ENCODE results near the gene CRIM1. TPM values are rescaled to one million over a fixed set of nuclear protein-coding genes. Genes with fewer than 3 reads are reported as not detected.

CRIM1 gene
- total and polyA plus RNA-seq, 4 donors, result 2.2 to 22.1 (median 9.6) TPM

DNA sequence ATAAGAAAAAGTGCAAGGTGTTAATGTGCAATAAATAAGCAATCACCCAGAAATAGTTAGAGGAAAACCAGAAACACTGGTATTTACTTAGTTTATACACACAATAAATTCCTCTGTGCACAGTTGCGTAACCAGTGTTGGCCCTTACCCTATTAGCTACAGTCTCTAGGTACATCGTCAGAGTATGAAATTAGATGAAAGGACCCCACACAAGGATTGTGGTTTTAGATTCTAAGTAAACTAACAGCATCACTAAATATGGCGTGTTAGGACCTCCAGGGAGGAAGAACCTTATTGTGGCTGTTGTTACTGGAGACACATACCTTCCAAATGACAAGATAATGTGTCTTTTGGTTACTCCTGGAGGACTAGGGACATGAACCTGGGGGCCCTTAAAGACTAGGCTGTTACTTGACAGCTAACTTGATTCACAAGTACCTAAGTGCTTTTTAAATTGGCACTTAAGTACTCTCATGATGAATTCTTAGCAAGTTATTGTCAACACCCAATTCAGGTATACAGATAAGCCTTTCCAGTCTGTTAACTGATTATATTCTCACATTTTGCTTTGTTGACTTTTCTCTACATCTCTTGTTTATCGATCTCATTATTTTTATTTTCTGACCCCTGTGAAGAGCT, 127.1 kb downstream of the CRIM1 start (continued):
- no peak for TF ChIP-seq ZBTB33 (IDR thresholded peaks at IDR 0.05)
- no peak for TF ChIP-seq HNF4A (conservative IDR thresholded peaks at IDR 0.05)

DNA sequence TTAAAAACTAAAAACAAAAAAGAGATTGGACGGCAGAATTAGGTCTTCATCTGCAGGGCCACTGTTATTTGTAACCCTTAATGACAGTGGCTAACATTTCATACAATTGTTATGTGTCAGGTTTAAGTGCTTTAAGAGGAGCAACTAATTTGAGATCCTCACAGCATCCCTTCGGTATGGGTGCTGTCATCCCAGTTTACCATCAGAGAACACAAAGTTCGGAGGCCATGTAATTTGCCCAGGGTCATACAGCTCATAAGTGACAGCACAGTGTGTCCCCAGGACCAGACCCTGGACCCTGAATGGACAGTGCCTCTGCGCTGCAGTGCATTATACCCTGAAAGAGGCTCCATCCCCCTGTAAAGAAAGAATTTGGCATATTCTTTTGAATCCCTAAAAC, 127.7 kb downstream of the CRIM1 start:
- Histone ChIP-seq H3K27ac (ENCODE audit: low read depth in 1 of 2, low read length in 2 of 2) (no peak overlapping the region), H3K4me1 (ENCODE audit: control insufficient read depth in 4 of 4, insufficient read depth in 4 of 4, low read length in 3 of 4) (no peaks in the 10 kb centered on the region), H3K27me3 (ENCODE audit: control insufficient read depth in 4 of 4, insufficient read depth in 4 of 4, low read length in 3 of 4) (no peaks in the 10 kb centered on the region), H3K9ac (ENCODE audit: low read depth in 1 of 2, low read length in 2 of 2) (no peak overlapping the region), H3K9me3 (ENCODE audit: control insufficient read depth in 4 of 4, low read length in 3 of 4) (peaks cover 0 to 2% (median 0%) of the 10 kb centered on the region in 4 donors), H3K36me3 (ENCODE audit: control insufficient read depth in 4 of 4, insufficient read depth in 3 of 4, low read depth in 1 of 4, low read length in 3 of 4) (peaks cover 0 to 5% (median 0%) of the 10 kb centered on the region in 4 donors), H3K4me3 (ENCODE audit: low read depth in 1 of 3, low read length in 3 of 3) (no peak overlapping the region)
- 95% methylated on average over 4 of the region's 4 CpGs for WGBS
- TF ChIP-seq HNF4A (conservative IDR thresholded peaks at IDR 0.05) (no peak), NR2F2 (IDR thresholded peaks at IDR 0.05) (no peak), ZBTB33 (IDR thresholded peaks at IDR 0.05) (no peak), JUND (IDR thresholded peaks at IDR 0.05) (no peak), TAF1 (conservative IDR thresholded peaks at IDR 0.05) (no peak), RXRA (IDR thresholded peaks at IDR 0.05) (no peak), FOXA2 (IDR thresholded peaks at IDR 0.05) (no peak)
- DNase-seq (ENCODE audit: low spot score), result no peak

DNA sequence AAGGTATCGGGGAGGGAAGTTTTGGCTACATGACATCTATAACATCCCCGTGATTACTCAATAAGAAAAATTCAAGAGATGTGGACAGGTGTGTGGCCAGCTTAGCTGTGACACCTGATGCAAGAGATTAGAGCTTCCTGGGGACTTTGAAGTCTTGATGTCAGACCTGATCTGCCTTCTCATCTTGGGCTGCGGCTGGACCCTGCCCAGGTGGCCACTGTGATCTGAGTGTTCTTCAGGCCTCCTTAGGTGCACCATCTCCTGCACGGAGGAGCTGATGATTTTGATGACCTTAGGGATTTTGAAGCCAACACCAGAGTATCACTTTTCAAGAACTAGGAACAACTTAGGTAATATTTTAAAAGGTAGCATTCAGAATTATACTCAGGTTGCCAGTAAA, 128.9 kb downstream of the CRIM1 start:
- Histone ChIP-seq H3K9me3 (ENCODE audit: control insufficient read depth in 4 of 4, low read length in 3 of 4) (peaks cover 0 to 2% (median 0%) of the 10 kb centered on the region in 4 donors), H3K9ac (ENCODE audit: low read depth in 1 of 2, low read length in 2 of 2) (no peak overlapping the region), H3K27ac (ENCODE audit: low read depth in 1 of 2, low read length in 2 of 2) (no peak overlapping the region), H3K27me3 (ENCODE audit: control insufficient read depth in 4 of 4, insufficient read depth in 4 of 4, low read length in 3 of 4) (no peaks in the 10 kb centered on the region), H3K36me3 (ENCODE audit: control insufficient read depth in 4 of 4, insufficient read depth in 3 of 4, low read depth in 1 of 4, low read length in 3 of 4) (peaks cover 0 to 5% (median 0%) of the 10 kb centered on the region in 4 donors), H3K4me3 (ENCODE audit: low read depth in 1 of 3, low read length in 3 of 3) (no peak overlapping the region), H3K4me1 (ENCODE audit: control insufficient read depth in 4 of 4, insufficient read depth in 4 of 4, low read length in 3 of 4) (no peaks in the 10 kb centered on the region)
- 91% methylated on average over 4 of the region's 4 CpGs for WGBS
- no peak for DNase-seq (ENCODE audit: low spot score)
- no peak for TF ChIP-seq HNF4A (conservative IDR thresholded peaks at IDR 0.05)
- no peak for TF ChIP-seq FOXA2 (IDR thresholded peaks at IDR 0.05)
- TF ChIP-seq EGR1 (IDR thresholded peaks at IDR 0.05; ENCODE audit: low read depth in 2 of 2), result no peak

DNA sequence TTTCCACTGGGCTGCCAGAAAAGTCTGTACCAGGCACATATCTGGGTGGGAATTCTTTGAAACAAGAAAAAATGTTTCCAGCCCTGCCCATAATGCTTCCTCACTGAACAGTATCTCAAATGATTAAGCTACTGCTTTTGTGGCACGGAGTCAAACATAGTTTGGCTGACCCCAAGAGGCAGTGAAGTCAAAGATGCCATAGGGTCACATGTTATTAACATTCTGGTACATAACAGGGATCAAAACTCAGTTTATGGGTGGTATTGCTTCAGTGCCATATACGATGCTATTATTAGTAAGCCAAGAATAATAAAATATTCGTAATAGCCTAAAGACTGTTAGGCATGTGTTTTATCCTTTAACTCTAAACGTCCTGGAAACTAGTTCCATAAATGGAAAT, 129.9 kb downstream of the CRIM1 start:
- no peaks in the 10 kb centered on the region for H3K27me3 ChIP-seq (ENCODE audit: control insufficient read depth in 4 of 4, insufficient read depth in 4 of 4, low read length in 3 of 4)
- no peak overlapping the region for H3K27ac ChIP-seq (ENCODE audit: low read depth in 1 of 2, low read length in 2 of 2)
- no peak overlapping the region for H3K9ac ChIP-seq (ENCODE audit: low read depth in 1 of 2, low read length in 2 of 2)
- no peaks in the 10 kb centered on the region for H3K36me3 ChIP-seq (ENCODE audit: control insufficient read depth in 4 of 4, insufficient read depth in 3 of 4, low read depth in 1 of 4, low read length in 3 of 4)
- TF ChIP-seq, protein P1, sequence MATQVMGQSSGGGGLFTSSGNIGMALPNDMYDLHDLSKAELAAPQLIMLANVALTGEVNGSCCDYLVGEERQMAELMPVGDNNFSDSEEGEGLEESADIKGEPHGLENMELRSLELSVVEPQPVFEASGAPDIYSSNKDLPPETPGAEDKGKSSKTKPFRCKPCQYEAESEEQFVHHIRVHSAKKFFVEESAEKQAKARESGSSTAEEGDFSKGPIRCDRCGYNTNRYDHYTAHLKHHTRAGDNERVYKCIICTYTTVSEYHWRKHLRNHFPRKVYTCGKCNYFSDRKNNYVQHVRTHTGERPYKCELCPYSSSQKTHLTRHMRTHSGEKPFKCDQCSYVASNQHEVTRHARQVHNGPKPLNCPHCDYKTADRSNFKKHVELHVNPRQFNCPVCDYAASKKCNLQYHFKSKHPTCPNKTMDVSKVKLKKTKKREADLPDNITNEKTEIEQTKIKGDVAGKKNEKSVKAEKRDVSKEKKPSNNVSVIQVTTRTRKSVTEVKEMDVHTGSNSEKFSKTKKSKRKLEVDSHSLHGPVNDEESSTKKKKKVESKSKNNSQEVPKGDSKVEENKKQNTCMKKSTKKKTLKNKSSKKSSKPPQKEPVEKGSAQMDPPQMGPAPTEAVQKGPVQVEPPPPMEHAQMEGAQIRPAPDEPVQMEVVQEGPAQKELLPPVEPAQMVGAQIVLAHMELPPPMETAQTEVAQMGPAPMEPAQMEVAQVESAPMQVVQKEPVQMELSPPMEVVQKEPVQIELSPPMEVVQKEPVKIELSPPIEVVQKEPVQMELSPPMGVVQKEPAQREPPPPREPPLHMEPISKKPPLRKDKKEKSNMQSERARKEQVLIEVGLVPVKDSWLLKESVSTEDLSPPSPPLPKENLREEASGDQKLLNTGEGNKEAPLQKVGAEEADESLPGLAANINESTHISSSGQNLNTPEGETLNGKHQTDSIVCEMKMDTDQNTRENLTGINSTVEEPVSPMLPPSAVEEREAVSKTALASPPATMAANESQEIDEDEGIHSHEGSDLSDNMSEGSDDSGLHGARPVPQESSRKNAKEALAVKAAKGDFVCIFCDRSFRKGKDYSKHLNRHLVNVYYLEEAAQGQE (IDR thresholded peaks at IDR 0.05), result no peak
- TF ChIP-seq SP1 (IDR thresholded peaks at IDR 0.05) (peak; percentile 38), EGR1 (IDR thresholded peaks at IDR 0.05; ENCODE audit: low read depth in 2 of 2) (no peak), NR2F2 (IDR thresholded peaks at IDR 0.05) (peak; percentile 100), TAF1 (conservative IDR thresholded peaks at IDR 0.05) (no peak), FOXA2 (IDR thresholded peaks at IDR 0.05) (no peak), RAD21 (IDR thresholded peaks at IDR 0.05) (peak in 1 of 2 donors; percentile 48), RXRA (IDR thresholded peaks at IDR 0.05) (peak; percentile 55 to 65)
- TF ChIP-seq, protein P2, sequence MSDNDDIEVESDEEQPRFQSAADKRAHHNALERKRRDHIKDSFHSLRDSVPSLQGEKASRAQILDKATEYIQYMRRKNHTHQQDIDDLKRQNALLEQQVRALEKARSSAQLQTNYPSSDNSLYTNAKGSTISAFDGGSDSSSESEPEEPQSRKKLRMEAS (IDR thresholded peaks at IDR 0.05), result no peak
- H3K9me3 ChIP-seq (ENCODE audit: control insufficient read depth in 4 of 4, low read length in 3 of 4), result no peaks in the 10 kb centered on the region
- H3K4me1 ChIP-seq (ENCODE audit: control insufficient read depth in 4 of 4, insufficient read depth in 4 of 4, low read length in 3 of 4), result no peaks in the 10 kb centered on the region
- WGBS, result 60% methylated on average over 4 of the region's 4 CpGs
- no peak overlapping the region for H3K4me3 ChIP-seq (ENCODE audit: low read depth in 1 of 3, low read length in 3 of 3)
- no peak for DNase-seq (ENCODE audit: low spot score)
